HEK293 (cell line): ENCODE data around the gene SAMD4B.

ENCODE experiments used
- GLIS1 ChIP-seq: fragments of 450-650 bp; formaldehyde crosslinking; IDR thresholded peaks from 2 replicates; pipeline ENCODE4 v1.5.1; 2016; ENCODE audit warnings: missing biosample characterization, missing genetic modification characterization
- KLF17 ChIP-seq: fragments of 450-650 bp; formaldehyde crosslinking; IDR thresholded peaks from 2 replicates; pipeline ENCODE4 v1.5.1; 2016; ENCODE audit warnings: missing biosample characterization, missing genetic modification characterization
- PRDM1 ChIP-seq: fragments of 450-650 bp; formaldehyde crosslinking; IDR thresholded peaks from 2 replicates; pipeline ENCODE4; 2016; ENCODE audit warnings: missing biosample characterization, missing genetic modification characterization
- PRDM10 ChIP-seq: fragments of 450-650 bp; formaldehyde crosslinking; IDR thresholded peaks from 2 replicates; pipeline ENCODE4 v1.5.1; 2016; ENCODE audit warnings: missing biosample characterization, missing genetic modification characterization
- PRDM4 ChIP-seq: fragments of 450-650 bp; formaldehyde crosslinking; IDR thresholded peaks from 2 replicates; pipeline ENCODE4 v1.5.1; 2017; ENCODE audit warnings: missing biosample characterization, missing genetic modification characterization
- REPIN1 ChIP-seq: fragments of 450-650 bp; formaldehyde crosslinking; IDR thresholded peaks from 2 replicates; pipeline ENCODE4 v1.5.1; 2017; ENCODE audit warnings: missing biosample characterization, missing genetic modification characterization, low read depth
- WT1 ChIP-seq: fragments of 450-650 bp; formaldehyde crosslinking; IDR thresholded peaks from 2 replicates; pipeline ENCODE4 v1.5.1; 2016; ENCODE audit warnings: missing biosample characterization, missing genetic modification characterization
- YY2 ChIP-seq: fragments of 450-650 bp; formaldehyde crosslinking; IDR thresholded peaks from 2 replicates; pipeline ENCODE4 v1.5.1; 2016; ENCODE audit warnings: missing biosample characterization, missing genetic modification characterization
- ZBTB17 ChIP-seq: fragments of 450-650 bp; formaldehyde crosslinking; IDR thresholded peaks from 2 replicates; pipeline ENCODE4 v1.5.1; 2016; ENCODE audit warnings: missing biosample characterization, missing genetic modification characterization
- ZBTB6 ChIP-seq: fragments of 450-650 bp; formaldehyde crosslinking; IDR thresholded peaks from 2 replicates; pipeline ENCODE4 v1.5.1; 2017; ENCODE audit warnings: missing biosample characterization, missing genetic modification characterization
- ZFHX2 ChIP-seq: fragments of 450-650 bp; formaldehyde crosslinking; conservative IDR thresholded peaks from 2 replicates; pipeline ENCODE4 v1.5.1; 2016; ENCODE audit warnings: missing biosample characterization, missing genetic modification characterization
- ZFP3 ChIP-seq: fragments of 450-650 bp; formaldehyde crosslinking; IDR thresholded peaks from 2 replicates; pipeline ENCODE4 v1.5.1; 2016; ENCODE audit warnings: low read depth, missing biosample characterization, missing genetic modification characterization
- ZNF146 ChIP-seq: fragments of 450-650 bp; formaldehyde crosslinking; IDR thresholded peaks from 2 replicates; pipeline ENCODE4 v1.5.1; 2016; ENCODE audit warnings: missing biosample characterization, missing genetic modification characterization
- ZNF16 ChIP-seq: fragments of 450-650 bp; formaldehyde crosslinking; IDR thresholded peaks from 2 replicates; pipeline ENCODE4 v1.5.1; 2016; ENCODE audit warnings: low read depth, missing biosample characterization, missing genetic modification characterization
- ZNF26 ChIP-seq: fragments of 450-650 bp; formaldehyde crosslinking; IDR thresholded peaks from 2 replicates; pipeline ENCODE4 v1.5.1; 2016; ENCODE audit warnings: missing biosample characterization, missing genetic modification characterization
- ZNF324 ChIP-seq: fragments of 450-650 bp; formaldehyde crosslinking; IDR thresholded peaks from 2 replicates; pipeline ENCODE4 v1.5.1; 2016; ENCODE audit warnings: missing biosample characterization, missing genetic modification characterization
- ZNF426 ChIP-seq: fragments of 450-650 bp; formaldehyde crosslinking; IDR thresholded peaks from 2 replicates; pipeline ENCODE4 v1.5.1; 2017; ENCODE audit warnings: missing biosample characterization, missing genetic modification characterization, mild to moderate bottlenecking, inconsistent platforms, moderate library complexity
- ZNF513 ChIP-seq: fragments of 450-650 bp; IDR thresholded peaks from 2 replicates; pipeline ENCODE4 v1.5.1; 2018; ENCODE audit warnings: missing biosample characterization, missing genetic modification characterization
- ZNF548 ChIP-seq: fragments of 450-650 bp; formaldehyde crosslinking; IDR thresholded peaks from 2 replicates; pipeline ENCODE4 v1.5.1; 2016; ENCODE audit warnings: missing biosample characterization, missing genetic modification characterization
- ZNF561 ChIP-seq: fragments of 450-650 bp; IDR thresholded peaks from 2 replicates; pipeline ENCODE4 v1.5.1; 2018; ENCODE audit warnings: missing biosample characterization, missing genetic modification characterization, borderline replicate concordance
- ZNF621 ChIP-seq: fragments of 450-650 bp; formaldehyde crosslinking; IDR thresholded peaks from 2 replicates; pipeline ENCODE4 v1.5.1; 2017; ENCODE audit warnings: missing biosample characterization, missing genetic modification characterization
- ZNF623 ChIP-seq: fragments of 450-650 bp; formaldehyde crosslinking; IDR thresholded peaks from 2 replicates; pipeline ENCODE4 v1.5.1; 2016; ENCODE audit warnings: missing biosample characterization, missing genetic modification characterization
- ZNF664 ChIP-seq: fragments of 450-650 bp; formaldehyde crosslinking; IDR thresholded peaks from 2 replicates; pipeline ENCODE4 v1.5.1; 2016; ENCODE audit warnings: missing biosample characterization, missing genetic modification characterization
- ZNF747 ChIP-seq: fragments of 450-650 bp; formaldehyde crosslinking; IDR thresholded peaks from 2 replicates; pipeline ENCODE4 v1.5.1; 2016; ENCODE audit warnings: missing biosample characterization, missing genetic modification characterization
- ZNF792 ChIP-seq: fragments of 450-650 bp; formaldehyde crosslinking; IDR thresholded peaks from 2 replicates; pipeline ENCODE4 v1.5.1; 2016; ENCODE audit warnings: missing biosample characterization, missing genetic modification characterization

Gene SAMD4B

GRCh38 chr19:39412100-39412866 is 70.1 kb downstream of the SAMD4B start, which contains the start of gene PLEKHG2 (continued):
- TF ChIP-seq ZBTB6 = peak; percentile 88
- no peak for TF ChIP-seq ZNF16
- peak; percentile 96 for TF ChIP-seq GLIS1 (tag by site-specific recombination)
- TF ChIP-seq ZNF747 (tag by site-specific recombination) = no peak
- TF ChIP-seq ZNF664 (tag by site-specific recombination) = 0 out of 2 replicates have a peak, but pooled peaks have one; percentile 13
- peak; percentile 99 for TF ChIP-seq ZNF324 (tag by site-specific recombination)
- TF ChIP-seq ZFHX2 = peak; percentile 89
- TF ChIP-seq ZFP3 (tag by site-specific recombination) = no peak
- peak; percentile 48; the same call in 1 of the 2 replicates for TF ChIP-seq ZNF792 (tag by site-specific recombination)
- TF ChIP-seq ZNF621 = no peak
- TF ChIP-seq YY2 (tag by site-specific recombination) = 0 out of 2 replicates have a peak, but pooled peaks have one; percentile 21
- peak; percentile 75 for TF ChIP-seq PRDM10 (tag by site-specific recombination)
- peak; percentile 80 for TF ChIP-seq PRDM4
- 0 out of 2 replicates have a peak, but pooled peaks have one; percentile 63 for TF ChIP-seq ZNF146 (tag by site-specific recombination)
- peak; percentile 97 for TF ChIP-seq REPIN1 (tag by site-specific recombination)
- TF ChIP-seq ZNF561 (tag by site-specific recombination) = peak; percentile 100
- no peak for TF ChIP-seq ZNF426 (tag by site-specific recombination)
- peak; percentile 88 for TF ChIP-seq KLF17 (tag by site-specific recombination)
- peak; percentile 51 for TF ChIP-seq WT1 (tag by site-specific recombination)
- no peak for TF ChIP-seq ZNF26 (tag by site-specific recombination)
- TF ChIP-seq ZBTB17 (tag by site-specific recombination) = peak; percentile 91
- peak; percentile 70 for TF ChIP-seq ZNF623 (tag by site-specific recombination)
- TF ChIP-seq ZNF548 = no peak
- peak; percentile 63; the same call in 1 of the 2 replicates for TF ChIP-seq PRDM1 (tag by site-specific recombination)
- peak; percentile 73 for TF ChIP-seq ZNF513 (tag by site-specific recombination)
